Germinal center (tissue), 1 donor: Measurements from ENCODE around the gene GPR3.

ENCODE experiments used
- DNase-seq: peaks from one replicate; pipeline ENCODE4 v3.0.0; 2012; ENCODE audit warnings: mixed read lengths, low spot score

The GPR3 gene

DNA sequence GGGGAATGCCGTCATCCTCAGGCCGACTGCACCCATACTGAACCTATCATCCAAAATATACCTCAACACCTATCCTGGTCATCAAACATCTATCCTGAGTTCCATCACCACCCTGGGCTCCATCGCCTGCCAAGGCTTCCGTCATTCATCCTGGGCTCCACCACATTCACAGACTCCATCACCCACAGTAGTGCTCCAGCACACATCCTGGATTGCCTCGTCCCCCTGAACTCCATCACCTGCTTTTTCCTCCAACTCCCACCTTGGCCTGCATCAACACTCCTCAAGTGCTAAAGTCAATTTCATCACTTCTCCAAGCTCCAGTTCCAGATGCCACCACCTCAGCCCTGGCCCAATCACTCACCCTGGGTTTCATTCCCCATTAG lies 33.5 kb upstream of the GPR3 start:
- DNase-seq: no peak

- peak; percentile 47 for DNase-seq
Measured at GRCh38 chr1:27359822-27360158, 32.6 kb upstream of the GPR3 start.

DNA sequence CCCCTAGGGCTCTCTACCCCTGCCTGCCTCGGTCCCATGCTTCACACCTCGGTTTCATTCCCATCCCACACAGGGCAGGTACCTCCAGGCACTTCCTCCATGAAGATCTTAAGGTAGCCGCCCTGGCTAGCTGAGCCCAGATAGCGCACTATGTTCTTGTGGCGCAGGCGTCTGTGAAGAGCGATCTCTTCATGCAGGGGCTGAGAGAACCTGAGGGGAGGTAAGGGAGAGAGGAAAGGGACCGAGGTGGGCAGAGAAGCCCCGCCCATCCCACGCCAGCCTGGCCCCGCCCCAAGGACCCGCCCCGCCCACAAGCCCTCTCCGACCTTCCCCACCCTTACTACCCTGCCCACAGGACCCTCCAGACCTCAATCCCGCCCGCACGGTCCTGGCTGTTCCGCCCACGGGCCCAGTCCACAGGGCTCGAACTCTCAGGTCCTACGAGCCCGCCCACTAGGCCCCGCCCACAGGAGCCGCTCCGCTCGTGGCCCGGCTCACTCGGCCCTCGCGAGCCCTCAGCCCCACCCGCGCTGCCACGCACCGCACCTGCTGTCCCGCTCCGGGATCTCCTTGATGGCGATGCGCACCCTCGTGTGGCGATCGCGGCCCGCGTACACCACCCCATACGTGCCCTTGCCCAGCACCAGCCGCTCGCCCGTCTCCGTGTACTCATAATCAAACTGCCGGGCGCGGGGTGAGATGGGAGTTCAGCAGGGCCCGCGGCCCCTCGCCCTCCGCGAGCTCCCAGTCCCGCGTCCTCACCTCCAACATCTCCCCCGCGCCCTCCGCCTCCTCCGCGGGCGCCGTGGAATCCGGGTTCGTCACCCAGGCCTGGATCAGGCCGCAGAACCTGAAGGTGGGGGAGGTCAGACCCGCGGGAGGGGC lies 32.0 kb upstream of the GPR3 start:
- peak; percentile 78 for DNase-seq

DNA sequence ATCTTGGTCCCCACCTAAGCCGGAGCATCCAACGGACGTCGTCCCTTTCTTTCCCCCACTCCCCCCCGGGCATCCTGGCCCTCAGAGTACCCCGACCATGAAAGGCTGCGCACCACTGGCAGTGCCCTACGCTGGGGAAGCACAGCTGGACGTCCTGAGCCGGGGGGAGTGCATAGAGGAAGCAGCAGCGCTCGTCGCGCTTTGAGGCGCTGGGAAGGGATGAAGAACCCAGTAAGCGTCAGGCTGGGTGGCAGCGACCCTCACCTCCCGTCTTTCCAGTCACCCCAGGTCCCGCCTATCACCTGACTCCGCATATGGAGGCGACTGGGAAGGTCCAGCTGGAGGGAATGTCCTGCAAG lies 31.4 kb upstream of the GPR3 start:
- no peak for DNase-seq

GRCh38 chr1:27361553-27361952 lies 30.9 kb upstream of the GPR3 start:
- no peak for DNase-seq

GRCh38 chr1:27363766-27364695 lies 28.4 kb upstream of the GPR3 start:
- no peak for DNase-seq

- DNase-seq: no peak
Measured at GRCh38 chr1:27364696-27365371, 27.6 kb upstream of the GPR3 start.

- peak; percentile 93 for DNase-seq
Measured at GRCh38 chr1:27365372-27366112, 26.9 kb upstream of the GPR3 start.

GRCh38 chr1:27366113-27366410 lies 26.4 kb upstream of the GPR3 start:
- DNase-seq: peak; percentile 74

- peak; percentile 69 for DNase-seq
Measured at GRCh38 chr1:27366411-27367159, 25.8 kb upstream of the GPR3 start, which contains the start of gene MAP3K6. TSS of gene MAP3K6 (minus strand) at chr1:27366961. CDS start at chr1:27366597, 364 bp downstream.

- DNase-seq: no peak
Measured at GRCh38 chr1:27367160-27367650, 25.2 kb upstream of the GPR3 start.

- no peak for DNase-seq
Measured at GRCh38 chr1:27368869-27369582, 23.4 kb upstream of the GPR3 start.

DNA sequence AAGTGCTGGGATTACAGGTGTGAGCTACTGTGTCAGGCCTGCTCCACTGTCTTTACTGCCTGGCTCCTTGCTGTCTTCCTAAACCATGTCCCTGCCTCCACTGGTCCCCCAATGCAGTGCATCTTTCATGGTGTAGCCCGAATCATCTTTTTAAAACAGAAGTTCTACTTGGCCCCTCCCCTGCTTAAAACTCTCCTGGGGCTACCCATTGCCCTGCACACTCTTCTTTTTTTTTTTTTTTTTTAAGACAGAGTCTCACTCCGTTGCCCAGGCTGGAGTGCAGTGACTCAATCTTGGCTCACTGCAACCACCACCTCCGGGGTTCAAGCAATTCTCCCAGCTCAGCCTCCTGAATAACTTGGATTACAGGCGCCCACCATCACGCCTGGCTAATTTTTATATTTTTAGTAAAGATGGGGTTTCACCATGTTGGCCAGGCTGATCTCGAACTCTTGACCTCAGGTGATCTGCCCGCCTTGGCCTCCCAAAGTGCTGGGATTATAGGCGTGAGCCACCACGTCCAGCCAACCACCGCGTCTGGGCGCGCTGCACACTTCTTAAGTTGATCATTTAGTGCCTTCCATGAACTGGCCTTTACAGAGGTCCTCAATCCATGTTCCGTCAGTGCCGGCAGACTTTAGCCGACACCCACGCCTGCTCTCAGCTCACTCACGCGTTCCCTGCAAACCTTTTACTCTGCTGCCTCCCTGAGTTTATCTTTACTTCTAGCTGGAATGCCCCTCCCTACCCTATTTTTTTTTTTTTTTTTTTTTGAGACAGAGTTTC lies 20.2 kb upstream of the GPR3 start:
- DNase-seq: no peak

DNA sequence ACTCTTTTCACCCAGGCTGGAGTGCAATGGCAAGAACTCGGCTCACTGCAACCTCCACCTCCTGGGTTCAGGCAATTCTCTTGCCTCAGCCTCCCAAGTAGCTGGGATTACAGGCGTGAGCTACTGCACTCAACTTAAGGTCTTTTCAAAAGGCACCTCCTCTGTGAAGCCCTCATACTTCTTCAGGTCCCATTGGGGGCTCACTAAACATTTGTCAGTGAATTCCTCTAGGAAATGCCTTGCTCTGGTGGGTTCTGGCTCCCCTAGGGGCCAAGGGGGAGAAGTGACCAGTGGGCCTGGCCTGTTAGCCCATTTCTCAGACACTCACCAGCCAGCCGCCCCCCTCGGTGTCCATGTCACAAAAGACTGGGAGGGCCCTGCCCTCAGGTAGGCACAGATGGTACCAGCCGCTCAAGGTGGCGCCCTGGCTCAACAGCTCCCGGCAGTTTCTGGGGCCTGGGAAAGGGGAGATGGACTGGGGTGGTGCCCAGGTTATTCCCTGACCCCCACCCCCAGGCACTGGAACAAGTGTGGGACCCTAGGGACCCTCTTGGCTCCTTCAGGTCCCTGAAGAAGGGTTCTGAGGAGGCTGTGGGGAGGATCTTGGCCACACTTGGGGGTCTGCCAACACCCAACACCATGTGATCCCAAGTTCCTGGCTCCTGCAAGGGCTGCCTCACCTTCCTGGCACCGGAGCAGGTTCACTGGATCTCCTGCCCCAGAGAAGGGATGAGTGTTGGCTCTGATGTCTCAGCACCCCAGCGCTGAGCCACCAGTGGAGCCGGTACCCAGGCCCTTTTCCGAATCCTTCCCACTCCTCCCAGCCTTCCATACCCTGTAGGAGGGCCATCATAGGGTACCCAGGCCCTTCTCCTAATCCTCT lies 19.4 kb upstream of the GPR3 start:
- no peak for DNase-seq

GRCh38 chr1:27374362-27375086 lies 17.9 kb upstream of the GPR3 start, which contains the start of gene FCN3:
TSS of gene FCN3 (minus strand) at chr1:27374824. CDS start at chr1:27374818, 6 bp downstream.
- no peak for DNase-seq

GRCh38 chr1:27377760-27378495 lies 14.5 kb upstream of the GPR3 start:
- no peak for DNase-seq

- DNase-seq: no peak
Measured at GRCh38 chr1:27379564-27380122, 12.8 kb upstream of the GPR3 start.
